ENCODE data around the gene DNAJB12.

DNA sequence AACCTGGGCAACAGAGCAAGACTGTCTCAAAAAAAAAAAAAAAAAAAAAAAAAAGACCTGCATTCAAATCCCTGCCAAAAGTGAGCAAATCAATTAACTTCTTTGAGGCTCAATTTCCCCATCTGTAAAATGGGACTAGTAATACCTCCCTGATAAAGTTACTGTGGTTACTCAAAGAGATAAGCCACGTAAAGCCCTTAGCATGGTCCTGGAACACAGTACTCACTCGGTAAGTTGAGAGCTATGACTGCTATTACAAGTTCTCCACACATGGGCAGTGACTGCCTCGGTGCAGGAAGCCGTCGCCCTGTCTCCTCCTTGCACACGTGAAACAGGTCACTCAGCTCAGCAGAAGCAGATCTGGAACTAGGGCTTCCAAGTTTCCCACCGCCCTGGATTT is 43.1 kb downstream of the DNAJB12 start:
- TF ChIP-seq, protein P1, sequence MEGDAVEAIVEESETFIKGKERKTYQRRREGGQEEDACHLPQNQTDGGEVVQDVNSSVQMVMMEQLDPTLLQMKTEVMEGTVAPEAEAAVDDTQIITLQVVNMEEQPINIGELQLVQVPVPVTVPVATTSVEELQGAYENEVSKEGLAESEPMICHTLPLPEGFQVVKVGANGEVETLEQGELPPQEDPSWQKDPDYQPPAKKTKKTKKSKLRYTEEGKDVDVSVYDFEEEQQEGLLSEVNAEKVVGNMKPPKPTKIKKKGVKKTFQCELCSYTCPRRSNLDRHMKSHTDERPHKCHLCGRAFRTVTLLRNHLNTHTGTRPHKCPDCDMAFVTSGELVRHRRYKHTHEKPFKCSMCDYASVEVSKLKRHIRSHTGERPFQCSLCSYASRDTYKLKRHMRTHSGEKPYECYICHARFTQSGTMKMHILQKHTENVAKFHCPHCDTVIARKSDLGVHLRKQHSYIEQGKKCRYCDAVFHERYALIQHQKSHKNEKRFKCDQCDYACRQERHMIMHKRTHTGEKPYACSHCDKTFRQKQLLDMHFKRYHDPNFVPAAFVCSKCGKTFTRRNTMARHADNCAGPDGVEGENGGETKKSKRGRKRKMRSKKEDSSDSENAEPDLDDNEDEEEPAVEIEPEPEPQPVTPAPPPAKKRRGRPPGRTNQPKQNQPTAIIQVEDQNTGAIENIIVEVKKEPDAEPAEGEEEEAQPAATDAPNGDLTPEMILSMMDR (IDR thresholded peaks at IDR 0.05): no peak
- no peak for TF ChIP-seq POLR2AphosphoS5 (IDR thresholded peaks at IDR 0.05; ENCODE audit: low read depth, low read length)
- no peak for TF ChIP-seq SIN3A (IDR thresholded peaks at IDR 0.05; ENCODE audit: borderline replicate concordance, insufficient read depth, low read depth, low read length)
- TF ChIP-seq, protein P2, sequence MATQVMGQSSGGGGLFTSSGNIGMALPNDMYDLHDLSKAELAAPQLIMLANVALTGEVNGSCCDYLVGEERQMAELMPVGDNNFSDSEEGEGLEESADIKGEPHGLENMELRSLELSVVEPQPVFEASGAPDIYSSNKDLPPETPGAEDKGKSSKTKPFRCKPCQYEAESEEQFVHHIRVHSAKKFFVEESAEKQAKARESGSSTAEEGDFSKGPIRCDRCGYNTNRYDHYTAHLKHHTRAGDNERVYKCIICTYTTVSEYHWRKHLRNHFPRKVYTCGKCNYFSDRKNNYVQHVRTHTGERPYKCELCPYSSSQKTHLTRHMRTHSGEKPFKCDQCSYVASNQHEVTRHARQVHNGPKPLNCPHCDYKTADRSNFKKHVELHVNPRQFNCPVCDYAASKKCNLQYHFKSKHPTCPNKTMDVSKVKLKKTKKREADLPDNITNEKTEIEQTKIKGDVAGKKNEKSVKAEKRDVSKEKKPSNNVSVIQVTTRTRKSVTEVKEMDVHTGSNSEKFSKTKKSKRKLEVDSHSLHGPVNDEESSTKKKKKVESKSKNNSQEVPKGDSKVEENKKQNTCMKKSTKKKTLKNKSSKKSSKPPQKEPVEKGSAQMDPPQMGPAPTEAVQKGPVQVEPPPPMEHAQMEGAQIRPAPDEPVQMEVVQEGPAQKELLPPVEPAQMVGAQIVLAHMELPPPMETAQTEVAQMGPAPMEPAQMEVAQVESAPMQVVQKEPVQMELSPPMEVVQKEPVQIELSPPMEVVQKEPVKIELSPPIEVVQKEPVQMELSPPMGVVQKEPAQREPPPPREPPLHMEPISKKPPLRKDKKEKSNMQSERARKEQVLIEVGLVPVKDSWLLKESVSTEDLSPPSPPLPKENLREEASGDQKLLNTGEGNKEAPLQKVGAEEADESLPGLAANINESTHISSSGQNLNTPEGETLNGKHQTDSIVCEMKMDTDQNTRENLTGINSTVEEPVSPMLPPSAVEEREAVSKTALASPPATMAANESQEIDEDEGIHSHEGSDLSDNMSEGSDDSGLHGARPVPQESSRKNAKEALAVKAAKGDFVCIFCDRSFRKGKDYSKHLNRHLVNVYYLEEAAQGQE (IDR thresholded peaks at IDR 0.05; ENCODE audit: insufficient read depth in 1 of 2, low read depth in 2 of 2, low read length in 1 of 2): no peak
- no peak for TF ChIP-seq TCF7L2 (IDR thresholded peaks at IDR 0.05; ENCODE audit: low read depth, low read length)
